BLaER1 treated with 17β-estradiol and CSF1 and Interleukin-3, amounts not matched to agents 10 nM and 100 nM (cell line): ENCODE measurements around the gene MPV17L.

Source experiments
- H3K27ac ChIP-seq, 11 experiments: shearing (Covaris generic); formaldehyde crosslinking; 2 replicates each; pipeline ENCODE4 v1.8.1; 2022
- H3K27me3 ChIP-seq, 11 experiments: shearing (Covaris generic); formaldehyde crosslinking; 2 replicates each; pipeline ENCODE4 v1.8.1; 2022
- H3K36me3 ChIP-seq, 11 experiments: shearing (Covaris generic); formaldehyde crosslinking; 2 replicates each; pipeline ENCODE4 v1.8.1; 2022
- H3K4me1 ChIP-seq, 10 experiments: shearing (Covaris generic); formaldehyde crosslinking; 2 replicates each; pipeline ENCODE4 v1.8.1; 2022
- H3K4me2 ChIP-seq, 11 experiments: shearing (Covaris generic); formaldehyde crosslinking; 2 replicates each; pipeline ENCODE4 v1.8.1; 2022
- H3K4me3 ChIP-seq, 10 experiments: shearing (Covaris generic); formaldehyde crosslinking; 2 replicates each; pipeline ENCODE4 v1.8.1; 2022
- H3K9ac ChIP-seq, 11 experiments: shearing (Covaris generic); formaldehyde crosslinking; 2 replicates each; pipeline ENCODE4 v1.8.1; 2022
- H3K9me3 ChIP-seq, 11 experiments: shearing (Covaris generic); formaldehyde crosslinking; replicated peaks in 1 of 11; 2 replicates each; pipeline ENCODE4 v1.8.1; 2022
- H4K20me1 ChIP-seq, 11 experiments: shearing (Covaris generic); formaldehyde crosslinking; 2 replicates each; pipeline ENCODE4 v1.8.1; 2022
- Cebpa-rat ChIP-seq, 11 experiments: shearing (Covaris generic); IDR thresholded peaks; 2 replicates each; pipeline ENCODE4 v1.8.1; 2022

The MPV17L gene

DNA sequence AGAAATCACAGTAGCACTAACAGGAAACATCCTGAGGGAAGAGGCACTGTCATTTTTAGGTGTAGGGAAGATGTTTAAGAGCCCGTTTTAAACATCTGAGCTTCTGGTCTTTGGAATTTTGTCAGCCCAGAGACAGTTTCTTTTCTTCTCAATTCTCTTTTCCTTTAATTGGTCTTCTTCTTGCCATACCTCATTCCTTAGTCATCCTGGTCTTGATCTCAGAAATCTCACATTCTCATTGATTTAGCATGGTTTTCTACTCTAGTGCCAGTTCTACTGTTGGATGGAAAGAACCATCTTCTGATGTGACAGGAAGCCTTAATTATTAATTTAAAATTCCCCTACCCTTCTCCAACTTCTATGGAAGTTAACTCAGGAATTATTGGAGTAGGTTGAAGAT is 64.2 kb downstream of the MPV17L start:
- H4K20me1 ChIP-seq, result no peaks in the 10 kb centered on the region
- H3K27ac ChIP-seq, result no peak overlapping the region
- no peak overlapping the region for H3K4me2 ChIP-seq
- no peak for TF ChIP-seq Cebpa-rat (IDR thresholded peaks at IDR 0.05)
- H3K9ac ChIP-seq, result no peak overlapping the region
- no peaks in the 10 kb centered on the region for H3K36me3 ChIP-seq
- no peaks in the 10 kb centered on the region for H3K27me3 ChIP-seq
- peaks cover 0 to 7% (median 0%) of the 10 kb centered on the region in 10 experiments; a peak in 3 of 20 replicates for H3K4me1 ChIP-seq
- H3K4me3 ChIP-seq, result no peak overlapping the region
- peaks cover 0 to 13% (median 4%) of the 10 kb centered on the region in 11 experiments; a peak in 6 of 22 replicates for H3K9me3 ChIP-seq

DNA sequence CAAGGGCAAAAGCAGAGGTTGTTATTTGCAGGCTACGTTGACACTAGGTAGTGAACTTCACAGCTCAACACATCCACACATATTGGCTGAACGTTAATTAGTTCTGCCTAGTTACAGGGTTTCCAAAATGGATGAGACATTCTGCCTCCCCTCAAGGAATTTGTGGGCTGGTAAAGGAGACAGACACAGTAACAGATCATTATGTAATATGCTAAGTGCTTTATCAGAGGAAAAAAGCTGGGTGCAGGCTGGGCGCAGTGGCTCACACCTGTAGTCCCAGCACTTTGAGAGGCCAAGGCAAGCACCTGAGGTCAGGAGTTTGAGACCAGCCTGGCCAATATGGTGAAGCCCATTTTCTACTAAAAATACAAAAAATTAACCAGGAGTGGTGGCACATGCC is 65.0 kb downstream of the MPV17L start:
- TF ChIP-seq Cebpa-rat (IDR thresholded peaks at IDR 0.05), result no peak

DNA sequence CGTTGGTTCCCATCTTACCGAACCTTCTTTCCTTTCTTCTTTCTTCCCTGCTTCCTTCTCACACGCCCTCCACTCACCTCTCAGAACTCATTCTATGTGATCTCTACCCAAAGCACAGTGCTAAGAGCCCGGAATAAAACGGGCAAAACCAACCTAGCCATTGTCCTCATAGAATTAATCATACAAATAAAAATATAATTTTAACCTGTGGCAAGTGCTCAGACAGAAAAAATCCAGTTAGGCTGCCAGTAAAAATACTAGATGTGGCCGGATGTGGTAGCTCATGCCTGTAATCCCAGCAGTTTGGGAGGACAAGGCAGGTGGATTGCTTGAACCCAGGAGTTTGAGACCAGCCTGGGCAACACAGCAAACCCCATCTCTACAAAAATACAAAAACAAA is 65.8 kb downstream of the MPV17L start:
- no peaks in the 10 kb centered on the region for H3K36me3 ChIP-seq
- no peaks in the 10 kb centered on the region for H3K27me3 ChIP-seq
- no peak overlapping the region for H3K4me3 ChIP-seq
- TF ChIP-seq Cebpa-rat (IDR thresholded peaks at IDR 0.05), result no peak
- no peaks in the 10 kb centered on the region for H4K20me1 ChIP-seq
- no peak overlapping the region for H3K27ac ChIP-seq
- no peak overlapping the region for H3K9ac ChIP-seq
- H3K4me1 ChIP-seq, result peaks cover 0 to 7% (median 0%) of the 10 kb centered on the region in 10 experiments; a peak in 3 of 20 replicates
- H3K4me2 ChIP-seq, result no peak overlapping the region
- peaks cover 0 to 13% (median 4%) of the 10 kb centered on the region in 11 experiments; a peak in 6 of 22 replicates for H3K9me3 ChIP-seq

More for the DNA sequence above, 65.0 kb downstream of the MPV17L start:
- no peak overlapping the region for H3K4me2 ChIP-seq
- no peaks in the 10 kb centered on the region for H4K20me1 ChIP-seq
- H3K27ac ChIP-seq, result no peak overlapping the region
- no peak overlapping the region for H3K9ac ChIP-seq
- peaks cover 0 to 13% (median 4%) of the 10 kb centered on the region in 11 experiments; a peak in 6 of 22 replicates for H3K9me3 ChIP-seq
- H3K4me3 ChIP-seq, result no peak overlapping the region
- no peaks in the 10 kb centered on the region for H3K27me3 ChIP-seq
- H3K4me1 ChIP-seq, result peaks cover 0 to 7% (median 0%) of the 10 kb centered on the region in 10 experiments; a peak in 3 of 20 replicates
- no peaks in the 10 kb centered on the region for H3K36me3 ChIP-seq
